Measurements from ENCODE around the gene CDKL1.

- no peak for TF ChIP-seq SUZ12 (IDR thresholded peaks at IDR 0.05)
- no peak for TF ChIP-seq FOXK2 (IDR thresholded peaks at IDR 0.05)
- no peak for TF ChIP-seq FOXA1 (IDR thresholded peaks at IDR 0.05)
- no peak for TF ChIP-seq SP1 (IDR thresholded peaks at IDR 0.05)
- TF ChIP-seq FOXM1 (IDR thresholded peaks at IDR 0.05; ENCODE audit: borderline replicate concordance): no peak
- TF ChIP-seq ELF4 (IDR thresholded peaks at IDR 0.05): no peak
- no peak for TF ChIP-seq ZNF384 (IDR thresholded peaks at IDR 0.05)
These were observed 2.0 kb downstream of the CDKL1 start for GRCh38 chr14:50394713-50395112.
